ENCODE data around the gene CLCN6.

The CLCN6 gene

DNA sequence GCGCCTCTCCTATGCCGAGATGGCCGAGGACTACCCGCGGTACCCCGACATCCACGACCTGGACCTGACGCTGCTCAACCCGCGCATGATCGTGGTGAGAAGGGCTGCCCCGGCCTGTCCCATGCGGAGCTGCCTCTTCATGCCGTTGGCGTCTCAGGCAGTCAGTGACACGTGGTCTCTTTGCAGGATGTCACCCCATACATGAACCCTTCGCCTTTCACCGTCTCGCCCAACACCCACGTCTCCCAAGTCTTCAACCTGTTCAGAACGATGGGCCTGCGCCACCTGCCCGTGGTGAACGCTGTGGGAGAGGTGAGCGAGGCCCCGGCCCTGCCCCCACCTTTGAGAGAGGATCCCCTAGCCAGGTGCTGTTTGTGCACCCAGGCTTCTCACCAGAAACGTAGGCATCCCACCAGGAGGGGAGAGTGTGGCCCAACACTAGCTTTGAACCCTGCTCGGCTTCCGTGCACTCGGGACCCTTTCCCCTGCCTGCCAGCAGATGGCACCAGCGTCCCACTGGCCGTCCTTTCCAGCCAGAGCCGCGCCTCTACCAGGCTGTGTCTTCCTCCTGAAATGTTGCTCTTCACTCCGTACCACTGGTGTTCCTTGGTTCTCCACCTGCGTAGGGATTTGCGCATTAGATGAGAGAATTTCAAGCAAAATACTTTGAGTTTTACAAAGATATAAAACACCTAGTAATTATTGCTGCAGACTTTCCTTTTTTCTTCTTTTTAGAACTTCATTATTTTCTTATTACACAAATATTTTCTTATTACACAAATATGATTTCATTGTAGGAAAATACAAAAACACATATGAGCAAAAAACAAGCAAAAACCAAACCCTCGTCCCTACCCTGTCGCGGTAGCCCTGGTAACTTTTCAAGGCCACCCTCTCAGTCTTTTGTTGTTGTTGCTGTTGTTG lies 32.6 kb downstream of the CLCN6 start:
- no peaks in the 10 kb centered on the region for H3K79me2 ChIP-seq (ENCODE audit: low read length)
- TF ChIP-seq, protein P1, sequence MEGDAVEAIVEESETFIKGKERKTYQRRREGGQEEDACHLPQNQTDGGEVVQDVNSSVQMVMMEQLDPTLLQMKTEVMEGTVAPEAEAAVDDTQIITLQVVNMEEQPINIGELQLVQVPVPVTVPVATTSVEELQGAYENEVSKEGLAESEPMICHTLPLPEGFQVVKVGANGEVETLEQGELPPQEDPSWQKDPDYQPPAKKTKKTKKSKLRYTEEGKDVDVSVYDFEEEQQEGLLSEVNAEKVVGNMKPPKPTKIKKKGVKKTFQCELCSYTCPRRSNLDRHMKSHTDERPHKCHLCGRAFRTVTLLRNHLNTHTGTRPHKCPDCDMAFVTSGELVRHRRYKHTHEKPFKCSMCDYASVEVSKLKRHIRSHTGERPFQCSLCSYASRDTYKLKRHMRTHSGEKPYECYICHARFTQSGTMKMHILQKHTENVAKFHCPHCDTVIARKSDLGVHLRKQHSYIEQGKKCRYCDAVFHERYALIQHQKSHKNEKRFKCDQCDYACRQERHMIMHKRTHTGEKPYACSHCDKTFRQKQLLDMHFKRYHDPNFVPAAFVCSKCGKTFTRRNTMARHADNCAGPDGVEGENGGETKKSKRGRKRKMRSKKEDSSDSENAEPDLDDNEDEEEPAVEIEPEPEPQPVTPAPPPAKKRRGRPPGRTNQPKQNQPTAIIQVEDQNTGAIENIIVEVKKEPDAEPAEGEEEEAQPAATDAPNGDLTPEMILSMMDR (IDR thresholded peaks at IDR 0.05; ENCODE audit: low read depth, low read length) = peak; percentile 76
- TF ChIP-seq EZH2phosphoT487 (IDR thresholded peaks at IDR 0.05; ENCODE audit: low read depth) = no peak
- no peak overlapping the region for H2AFZ ChIP-seq (ENCODE audit: low read depth, low read length)
- H3K36me3 ChIP-seq (replicated peaks; ENCODE audit: low read depth, low read length) = peaks cover 12% of the 10 kb centered on the region
- H3K4me3 ChIP-seq (ENCODE audit: low read length) = no peak overlapping the region
- no peaks in the 10 kb centered on the region for H3K9me3 ChIP-seq (ENCODE audit: insufficient read depth, low read length)
- no peaks in the 10 kb centered on the region for H3K4me1 ChIP-seq (ENCODE audit: low read length)
- no peak overlapping the region for H3K27ac ChIP-seq (ENCODE audit: low read length)
- no peaks in the 10 kb centered on the region for H4K20me1 ChIP-seq (ENCODE audit: insufficient read depth, low read length)
- H3K4me2 ChIP-seq (ENCODE audit: low read length) = no peak overlapping the region
- H3K9ac ChIP-seq (ENCODE audit: low read length) = no peak overlapping the region
- no peaks in the 10 kb centered on the region for H3K27me3 ChIP-seq (ENCODE audit: low read depth, low read length)

DNA sequence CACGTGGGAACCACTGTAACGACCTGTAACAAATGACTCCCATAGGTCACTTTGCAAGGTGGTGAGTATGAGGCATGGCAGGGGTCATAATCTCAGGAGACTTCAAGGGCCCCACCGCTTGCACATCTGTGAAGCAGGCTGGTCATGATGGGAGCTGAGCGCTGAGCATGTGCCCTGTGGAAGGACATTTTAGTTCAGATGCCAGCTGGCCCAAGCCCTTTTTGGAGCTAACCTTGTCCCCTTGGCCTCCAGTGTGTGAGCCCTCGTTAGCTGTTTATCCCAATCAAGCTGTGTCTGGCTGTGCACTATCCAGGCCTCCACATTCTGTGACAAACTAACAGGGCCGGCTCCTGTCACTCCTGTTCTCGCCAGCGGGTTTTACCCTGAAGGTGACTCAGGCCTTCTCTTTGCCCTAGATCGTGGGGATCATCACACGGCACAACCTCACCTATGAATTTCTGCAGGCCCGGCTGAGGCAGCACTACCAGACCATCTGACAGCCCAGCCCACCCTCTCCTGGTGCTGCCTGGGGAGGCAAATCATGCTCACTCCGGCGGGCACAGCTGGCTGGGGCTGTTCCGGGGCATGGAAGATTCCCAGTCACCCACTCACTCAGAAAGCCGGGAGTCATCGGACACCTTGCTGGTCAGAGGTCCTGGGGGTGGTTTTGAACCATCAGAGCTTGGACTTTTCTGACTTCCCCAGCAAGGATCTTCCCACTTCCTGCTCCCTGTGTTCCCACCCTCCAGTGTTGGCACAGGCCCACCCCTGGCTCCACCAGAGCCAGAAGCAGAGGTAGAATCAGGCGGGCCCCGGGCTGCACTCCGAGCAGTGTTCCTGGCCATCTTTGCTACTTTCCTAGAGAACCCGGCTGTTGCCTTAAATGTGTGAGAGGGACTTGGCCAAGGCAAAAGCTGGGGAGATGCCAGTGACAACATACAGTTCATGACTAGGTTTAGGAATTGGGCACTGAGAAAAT lies 34.0 kb downstream of the CLCN6 start:
- Histone ChIP-seq H3K4me2 (ENCODE audit: low read length) (no peak overlapping the region), H3K9ac (ENCODE audit: low read length) (no peak overlapping the region), H3K36me3 (replicated peaks; ENCODE audit: low read depth, low read length) (peaks cover 10% of the 10 kb centered on the region)

DNA sequence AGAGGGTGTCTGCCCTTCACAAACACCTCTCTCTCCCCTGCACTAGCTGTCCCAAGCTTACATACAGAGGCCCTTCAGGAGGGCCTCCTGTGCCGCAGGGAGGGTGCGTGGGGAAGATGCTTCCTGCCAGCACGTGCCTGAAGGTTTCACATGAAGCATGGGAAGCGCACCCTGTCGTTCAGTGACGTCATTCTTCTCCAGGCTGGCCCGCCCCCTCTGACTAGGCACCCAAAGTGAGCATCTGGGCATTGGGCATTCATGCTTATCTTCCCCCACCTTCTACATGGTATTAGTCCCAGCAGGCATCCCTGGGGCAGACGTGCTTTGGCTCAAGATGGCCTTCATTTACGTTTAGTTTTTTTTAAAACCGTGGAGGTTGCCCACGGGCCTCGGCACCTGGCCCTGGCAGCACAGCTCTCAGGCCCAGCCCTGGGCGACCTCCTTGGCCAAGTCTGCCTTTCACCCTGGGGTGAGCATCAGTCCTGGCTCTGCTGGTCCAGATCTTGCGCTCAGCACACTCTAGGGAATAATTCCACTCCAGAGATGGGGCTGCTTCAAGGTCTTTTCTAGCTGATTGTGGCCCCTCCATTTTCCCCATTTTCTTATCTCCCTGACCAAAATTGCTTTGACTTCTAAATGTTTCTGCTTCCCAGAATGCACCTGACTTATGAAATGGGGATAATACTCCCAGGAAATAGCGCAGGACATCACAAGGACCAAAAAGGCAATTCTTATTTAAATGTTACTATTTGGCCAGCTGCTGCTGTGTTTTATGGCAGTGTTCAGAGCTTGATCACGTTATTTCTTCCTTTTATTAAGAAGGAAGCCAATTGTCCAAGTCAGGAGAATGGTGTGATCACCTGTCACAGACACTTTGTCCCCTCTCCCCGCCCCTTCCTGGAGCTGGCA lies 35.5 kb downstream of the CLCN6 start:
- Histone ChIP-seq H3K9ac (ENCODE audit: low read length) (no peak overlapping the region), H3K4me3 (ENCODE audit: low read length) (no peak overlapping the region), H3K27me3 (ENCODE audit: low read depth, low read length) (no peaks in the 10 kb centered on the region), H3K4me2 (ENCODE audit: low read length) (no peak overlapping the region), H3K4me1 (ENCODE audit: low read length) (no peaks in the 10 kb centered on the region), H2AFZ (ENCODE audit: low read depth, low read length) (no peak overlapping the region), H3K27ac (ENCODE audit: low read length) (no peak overlapping the region), H3K36me3 (replicated peaks; ENCODE audit: low read depth, low read length) (peaks cover 14% of the 10 kb centered on the region), H3K79me2 (ENCODE audit: low read length) (no peaks in the 10 kb centered on the region), H4K20me1 (ENCODE audit: insufficient read depth, low read length) (no peaks in the 10 kb centered on the region), H3K9me3 (ENCODE audit: insufficient read depth, low read length) (no peaks in the 10 kb centered on the region)
- TF ChIP-seq EZH2phosphoT487 (IDR thresholded peaks at IDR 0.05; ENCODE audit: low read depth) = no peak
- TF ChIP-seq, protein P1 (IDR thresholded peaks at IDR 0.05; ENCODE audit: low read depth, low read length) = no peak

More for the DNA sequence above, 34.0 kb downstream of the CLCN6 start:
- no peaks in the 10 kb centered on the region for H3K79me2 ChIP-seq (ENCODE audit: low read length)
- TF ChIP-seq EZH2phosphoT487 (IDR thresholded peaks at IDR 0.05; ENCODE audit: low read depth) = no peak
- TF ChIP-seq, protein P1 (IDR thresholded peaks at IDR 0.05; ENCODE audit: low read depth, low read length) = no peak
- H4K20me1 ChIP-seq (ENCODE audit: insufficient read depth, low read length) = no peaks in the 10 kb centered on the region
- H3K4me1 ChIP-seq (ENCODE audit: low read length) = no peaks in the 10 kb centered on the region
- no peak overlapping the region for H3K27ac ChIP-seq (ENCODE audit: low read length)
- H3K4me3 ChIP-seq (ENCODE audit: low read length) = no peak overlapping the region
- H3K9me3 ChIP-seq (ENCODE audit: insufficient read depth, low read length) = no peaks in the 10 kb centered on the region
- no peaks in the 10 kb centered on the region for H3K27me3 ChIP-seq (ENCODE audit: low read depth, low read length)
- no peak overlapping the region for H2AFZ ChIP-seq (ENCODE audit: low read depth, low read length)
